ENCODE measurements around the gene DISP2.

DISP2 gene

DNA sequence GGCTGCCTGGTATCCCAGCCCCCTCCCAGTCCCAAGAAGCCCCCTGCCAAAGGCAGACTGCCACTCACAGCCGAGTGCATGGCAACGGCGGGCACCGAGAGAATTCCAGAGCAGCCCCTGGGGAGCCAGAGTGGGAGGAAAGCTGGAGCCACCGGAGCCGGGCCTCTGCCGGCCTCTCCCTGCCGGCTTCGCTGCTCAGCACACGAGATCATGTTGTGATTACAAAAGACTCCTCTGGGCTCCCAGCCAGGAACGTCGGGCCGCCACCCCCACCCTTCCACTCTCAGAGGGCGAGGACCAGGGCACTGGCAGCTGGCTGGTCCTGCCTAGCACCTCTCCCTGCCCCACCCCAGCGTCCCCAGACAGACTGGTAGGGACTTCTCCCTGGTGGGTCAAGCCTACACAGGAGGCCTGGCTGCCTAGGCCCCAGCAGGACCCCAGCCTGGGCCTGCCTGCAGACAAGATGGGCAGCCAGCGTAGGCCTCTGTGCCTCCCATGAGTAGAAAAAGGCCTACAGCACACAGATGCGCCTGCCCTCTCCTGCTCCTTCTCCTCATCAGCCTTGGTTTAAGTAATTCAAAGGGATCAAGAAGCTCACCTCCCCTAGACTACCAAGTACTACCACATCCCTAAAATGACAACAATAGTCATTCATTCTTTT, 17.1 kb upstream of the DISP2 start, which contains the start of gene CCDC9B:
TSS of gene CCDC9B (minus strand) at position 200 of the 661 bp plus-strand sequence. CDS start at position 80, 120 bp downstream.
- no peaks in the 10 kb centered on the region for H3K9me3 Mint-ChIP-seq
- H3K36me3 Mint-ChIP-seq (ENCODE audit: low read depth), result no peaks in the 10 kb centered on the region
- H3K27ac Mint-ChIP-seq, result peak within 1 kb of the TSS; percentile 88
- TF ChIP-seq CTCF (IDR thresholded peaks at IDR 0.05), result no peak
- DNase-seq, result peak; percentile 46
- peaks cover 13% of the 10 kb centered on the region for H3K27me3 Mint-ChIP-seq (ENCODE audit: low read depth, poor library complexity)
- H3K4me3 Mint-ChIP-seq, result no peak within 1 kb of the TSS
- peaks cover 45% of the 10 kb centered on the region for H3K4me1 Mint-ChIP-seq

- no peak for DNase-seq
- Mint-ChIP-seq H3K36me3 (ENCODE audit: low read depth) (no peaks in the 10 kb centered on the region), H3K4me1 (peaks cover 41% of the 10 kb centered on the region), H3K4me3 (no peak overlapping the region), H3K27me3 (ENCODE audit: low read depth, poor library complexity) (peaks cover 15% of the 10 kb centered on the region), H3K9me3 (no peaks in the 10 kb centered on the region), H3K27ac (no peak overlapping the region)
- TF ChIP-seq CTCF (IDR thresholded peaks at IDR 0.05), result no peak
These were observed 15.4 kb upstream of the DISP2 start for GRCh38 chr15:40342416-40343320.

DNA sequence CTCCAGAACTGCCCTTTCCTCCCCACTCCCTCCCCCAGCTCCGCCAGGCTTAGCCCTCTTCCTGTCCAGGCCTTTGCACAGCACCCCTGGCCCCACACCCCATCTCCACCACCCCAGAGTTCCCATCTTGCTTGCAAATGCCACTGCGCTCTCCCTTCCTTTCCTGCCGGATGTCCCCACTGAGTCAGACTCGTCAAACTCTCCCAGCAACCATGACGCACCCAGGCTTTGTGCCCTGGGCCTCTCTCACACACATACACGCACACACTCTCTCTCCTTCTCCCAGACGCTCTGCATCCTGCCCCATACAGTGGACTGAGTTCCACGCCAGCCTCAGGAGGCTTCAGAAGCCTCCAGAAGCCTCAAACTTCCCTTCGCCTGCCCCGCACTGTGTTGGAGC, 14.5 kb upstream of the DISP2 start:
- TF ChIP-seq CTCF (IDR thresholded peaks at IDR 0.05), result no peak
- Mint-ChIP-seq H3K4me3 (no peak overlapping the region), H3K36me3 (ENCODE audit: low read depth) (no peaks in the 10 kb centered on the region), H3K27me3 (ENCODE audit: low read depth, poor library complexity) (peaks cover 15% of the 10 kb centered on the region), H3K9me3 (no peaks in the 10 kb centered on the region), H3K27ac (no peak overlapping the region), H3K4me1 (peaks cover 33% of the 10 kb centered on the region)
- no peak for DNase-seq

- Mint-ChIP-seq H3K27ac (no peak overlapping the region), H3K27me3 (ENCODE audit: low read depth, poor library complexity) (peaks cover 15% of the 10 kb centered on the region), H3K36me3 (ENCODE audit: low read depth) (no peaks in the 10 kb centered on the region), H3K4me1 (peaks cover 31% of the 10 kb centered on the region), H3K4me3 (no peak overlapping the region), H3K9me3 (no peaks in the 10 kb centered on the region)
- no peak for TF ChIP-seq CTCF (IDR thresholded peaks at IDR 0.05)
- no peak for DNase-seq
These were observed 13.8 kb upstream of the DISP2 start for GRCh38 chr15:40344217-40344616.

DNA sequence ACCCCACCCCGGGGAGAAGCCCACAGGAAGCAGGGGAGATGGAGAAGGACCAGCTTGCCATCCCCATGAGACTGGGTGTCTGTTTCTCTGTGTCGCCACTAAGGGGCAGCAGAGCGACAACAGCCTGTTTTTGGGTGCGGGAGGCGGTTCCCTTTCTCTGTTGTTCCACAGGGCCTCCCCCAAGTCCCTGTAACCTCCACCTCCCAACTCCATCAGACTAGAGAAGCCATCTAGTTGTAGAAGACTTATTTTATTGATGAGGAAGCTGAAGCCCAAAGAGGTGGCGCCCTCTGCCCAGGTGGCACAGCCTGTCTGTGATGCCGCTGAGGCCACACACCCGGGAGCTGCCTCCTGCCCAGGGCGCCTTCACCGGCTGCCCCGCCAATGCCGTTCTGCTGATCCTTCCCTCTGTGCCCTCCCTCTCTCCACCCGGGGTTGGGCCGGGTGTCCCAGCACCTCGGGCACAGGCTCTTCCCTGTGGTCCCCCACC, 13.3 kb upstream of the DISP2 start:
- no peak overlapping the region for H3K4me3 Mint-ChIP-seq
- peaks cover 28% of the 10 kb centered on the region for H3K4me1 Mint-ChIP-seq
- H3K36me3 Mint-ChIP-seq (ENCODE audit: low read depth), result no peaks in the 10 kb centered on the region
- peak; percentile 69 for DNase-seq
- H3K27ac Mint-ChIP-seq, result no peak overlapping the region
- peak; percentile 62 for TF ChIP-seq CTCF (IDR thresholded peaks at IDR 0.05)
- peaks cover 12% of the 10 kb centered on the region for H3K27me3 Mint-ChIP-seq (ENCODE audit: low read depth, poor library complexity)
- H3K9me3 Mint-ChIP-seq, result no peaks in the 10 kb centered on the region

Data from nephron progenitor cell (in vitro differentiated cells).